22Rv1 (cell line): ENCODE data around the gene NFIA.

Experiments
- CTCF ChIP-seq: fragments of 450-650 bp; IDR thresholded peaks from 2 replicates; pipeline ENCODE4 v1.5.1; 2017; ENCODE audit warnings: mild to moderate bottlenecking
- ZFX ChIP-seq: fragments of 450-650 bp; IDR thresholded peaks from 2 replicates; pipeline ENCODE4 v1.6.1; 2017; ENCODE audit warnings: antibody characterized with exemption, borderline replicate concordance

- TF ChIP-seq CTCF: no peak
- TF ChIP-seq ZFX: no peak
These were observed 102.3 kb downstream of the NFIA start for GRCh38 chr1:61184714-61185106.
